GM12875 (cell line): ENCODE results near the gene KLRG1.

ENCODE experiments used
- H3K4me3 ChIP-seq: one replicate; pipeline ENCODE4 v1.5.1; 2011; ENCODE audit warnings: low read depth, low read length, control low read depth
- CTCF ChIP-seq: IDR thresholded peaks from 2 replicates; pipeline ENCODE4 v1.5.1; 2011; ENCODE audit warnings: low read depth, mild to moderate bottlenecking, control low read depth, inconsistent platforms, low read length, moderate library complexity, borderline replicate concordance; ENCODE audit not compliant: insufficient read depth

KLRG1 gene

GRCh38 chr12:8949342-8950220 lies 39.8 kb upstream of the KLRG1 start, which contains the start of gene M6PR:
TSS of gene M6PR (minus strand) at chr12:8949645. CDS start at chr12:8946404, 3,241 bp downstream.
- peak within 1 kb of the TSS; percentile 69 for H3K4me3 ChIP-seq
- TF ChIP-seq CTCF, result peak; percentile 76

- no peak for TF ChIP-seq CTCF
- peak overlapping the region; percentile 69 for H3K4me3 ChIP-seq
Observed at GRCh38 chr12:8950221-8950527, 39.2 kb upstream of the KLRG1 start.

- no peak for TF ChIP-seq CTCF
- peak overlapping the region; percentile 69 for H3K4me3 ChIP-seq
Observed at GRCh38 chr12:8950702-8951478, 38.5 kb upstream of the KLRG1 start.

- H3K4me3 ChIP-seq, result no peak overlapping the region
- no peak for TF ChIP-seq CTCF
Observed at GRCh38 chr12:8951744-8952143, 37.6 kb upstream of the KLRG1 start.

GRCh38 chr12:8953773-8954402 lies 35.5 kb upstream of the KLRG1 start:
- no peak for TF ChIP-seq CTCF

GRCh38 chr12:8956073-8956472 lies 33.3 kb upstream of the KLRG1 start:
- no peak overlapping the region for H3K4me3 ChIP-seq
- TF ChIP-seq CTCF, result no peak

More at GRCh38 chr12:8953773-8954402, 35.5 kb upstream of the KLRG1 start:
- H3K4me3 ChIP-seq, result no peak overlapping the region
